Astrocyte of the cerebellum (primary cell): ENCODE measurements around the gene IKZF1.

Experiments used
- DNase-seq: peaks from one replicate; pipeline ENCODE4 v3.0.0-alpha.2; 2011; ENCODE audit warnings: low read depth
- H3K4me3 ChIP-seq: 2 replicates; pipeline ENCODE4 v1.5.1; 2011; ENCODE audit warnings: mild to moderate bottlenecking, low read depth, low read length, moderate library complexity
- CTCF ChIP-seq: IDR thresholded peaks from 2 replicates; pipeline ENCODE4 v1.5.1; 2012; ENCODE audit warnings: low read length, low read depth, moderate library complexity, mild to moderate bottlenecking; ENCODE audit errors: missing control alignments
- in situ Hi-C: cut with HindIII; loops from 2 replicates; pipeline ENCODE4 v1.10.0; 2017; ENCODE audit warnings: low sequenced_read_pairs

Gene IKZF1

GRCh38 chr7:50306494-50307367 lies 2.2 kb downstream of the IKZF1 start:
- TF ChIP-seq CTCF = no peak
- H3K4me3 ChIP-seq = no peak overlapping the region
- in situ Hi-C loops = no loop called here
- DNase-seq = no peak

- in situ Hi-C loops = no loop called here
- H3K4me3 ChIP-seq = no peak overlapping the region
- DNase-seq = no peak
Observed at GRCh38 chr7:50307368-50308032, 3.0 kb downstream of the IKZF1 start.

GRCh38 chr7:50308203-50308531 lies 3.7 kb downstream of the IKZF1 start:
- DNase-seq = no peak
- no peak for TF ChIP-seq CTCF
- no peak overlapping the region for H3K4me3 ChIP-seq
- in situ Hi-C loops = no loop called here

More at GRCh38 chr7:50307368-50308032, 3.0 kb downstream of the IKZF1 start:
- TF ChIP-seq CTCF = no peak

- in situ Hi-C loops = no loop called here
- no peak for TF ChIP-seq CTCF
- no peak overlapping the region for H3K4me3 ChIP-seq
- no peak for DNase-seq
Observed at GRCh38 chr7:50308532-50309385, 4.2 kb downstream of the IKZF1 start.

GRCh38 chr7:50309721-50310120 lies 5.2 kb downstream of the IKZF1 start:
- in situ Hi-C loops = no loop called here
- no peak for DNase-seq
- no peak for TF ChIP-seq CTCF
- no peak overlapping the region for H3K4me3 ChIP-seq

- TF ChIP-seq CTCF = no peak
- H3K4me3 ChIP-seq = no peak overlapping the region
- in situ Hi-C loops = no loop called here
- no peak for DNase-seq
Observed at GRCh38 chr7:50310361-50310760, 5.8 kb downstream of the IKZF1 start.
